Muscle of back (tissue), 13 donors: ENCODE results near the gene PDGFRB. TPM values are rescaled to one million over a fixed set of nuclear protein-coding genes. Genes with fewer than 3 reads are reported as not detected.
A peak's percentile ranks its signal among the peaks of the same experiment; 100 is the strongest.

Source experiments
- DNase-seq, 3 donors: peaks; one replicate each; pipeline versions ENCODE4 v3.0.0 to v3.0.0-alpha.2; 2013
- long read RNA-seq, 9 donors: transcript quantifications; one replicate each; lab custom pipeline, GENCODE V29; 2026
- polyA plus RNA-seq, 10 donors: library from polyadenylated mRNA; unstranded; fragments of 120-200 nt; gene quantifications; one replicate each; pipeline ENCODE4 v1.2.1, GENCODE V29; 2013; ENCODE audit not compliant: insufficient read length in 10 of 10

PDGFRB gene
- 100 to 1,000 TPM in 9 of 10 donors, 10 to 100 TPM in 1; 89.2 to 173 (median 143) TPM for polyA plus RNA-seq
- long read RNA-seq, donor 1, full-length matches to known transcripts = 2 of 56 reads
- long read RNA-seq, donor 1, partial matches to known transcripts = 54 of 56 reads
- long read RNA-seq, donor 1, other reads (novel, unspliced or antisense) = 0 of 56 reads
- long read RNA-seq, donor 2, full-length matches to known transcripts = 2 of 20 reads
- long read RNA-seq, donor 2, partial matches to known transcripts = 18 of 20 reads
- long read RNA-seq, donor 2, other reads (novel, unspliced or antisense) = 0 of 20 reads
- long read RNA-seq, donor 3 = 0 reads
- long read RNA-seq, donor 4, partial matches to known transcripts = 25 of 25 reads
- long read RNA-seq, donor 4, other reads (novel, unspliced or antisense) = 0 of 25 reads
- long read RNA-seq, donor 5, full-length matches to known transcripts = 7 of 53 reads
- long read RNA-seq, donor 5, partial matches to known transcripts = 46 of 53 reads
- long read RNA-seq, donor 5, other reads (novel, unspliced or antisense) = 0 of 53 reads
- long read RNA-seq, donor 6, full-length matches to known transcripts = 5 of 30 reads
- long read RNA-seq, donor 6, partial matches to known transcripts = 25 of 30 reads
- long read RNA-seq, donor 6, other reads (novel, unspliced or antisense) = 0 of 30 reads
- long read RNA-seq, donor 7, full-length matches to known transcripts = 2 of 63 reads
- long read RNA-seq, donor 7, partial matches to known transcripts = 51 of 63 reads
- long read RNA-seq, donor 7, other reads (novel, unspliced or antisense) = 10 of 63 reads
- long read RNA-seq, donor 8, full-length matches to known transcripts = 3 of 30 reads
- long read RNA-seq, donor 8, partial matches to known transcripts = 27 of 30 reads
- long read RNA-seq, donor 8, other reads (novel, unspliced or antisense) = 0 of 30 reads
- long read RNA-seq, donor 9, full-length matches to known transcripts = 1 of 1 reads
- long read RNA-seq, donor 9, partial matches to known transcripts = 0 of 1 reads
- long read RNA-seq, donor 9, other reads (novel, unspliced or antisense) = 0 of 1 reads

DNA sequence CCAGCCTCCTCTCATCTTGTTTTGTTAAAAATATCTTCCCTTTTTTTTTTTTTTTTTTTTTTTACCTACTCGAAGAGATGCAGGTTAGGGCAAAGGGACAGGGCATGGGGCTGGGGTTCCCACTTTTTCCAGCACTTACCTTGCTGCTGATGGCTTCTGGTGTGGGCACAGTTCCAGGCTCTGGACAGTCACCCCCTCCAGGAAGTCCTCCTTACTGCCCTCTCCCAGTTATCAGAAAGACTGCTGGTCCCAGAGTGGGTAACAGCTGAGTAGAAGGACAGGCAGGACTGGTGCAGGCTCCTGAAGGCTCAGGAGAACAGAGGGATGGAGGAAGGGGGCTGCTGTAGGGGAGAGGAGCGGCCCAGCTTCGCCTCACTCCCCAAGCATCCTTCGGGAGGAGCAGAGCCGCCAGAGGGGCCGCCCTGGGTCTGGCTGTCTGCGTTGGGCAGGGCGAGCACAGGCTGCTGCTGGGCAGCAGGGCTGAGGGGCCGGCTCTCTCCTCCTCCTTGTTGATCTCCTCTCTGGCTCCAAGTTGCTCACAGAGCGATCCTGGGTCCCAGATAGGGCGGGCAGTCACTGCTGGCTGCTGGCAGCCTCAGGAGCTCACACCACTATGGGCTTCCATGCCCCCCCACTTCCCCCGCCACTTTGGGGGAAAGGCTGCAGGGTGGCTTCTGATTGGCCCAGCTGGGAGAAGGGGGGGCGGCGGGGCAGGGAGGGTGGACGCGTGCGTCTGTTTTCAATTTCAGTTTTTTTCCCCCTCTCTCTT is at the start of gene PDGFRB:
Gene PDGFRB, minus strand, starts transcription at position 588 of the 769 bp plus-strand sequence. CDS start 18,798 bp downstream, outside the sequence.
- DNase-seq = peak; percentile 88 to 97 (median 92)

- DNase-seq = no peak
These were observed 48.9 kb upstream of the PDGFRB start for GRCh38 chr5:150204590-150204960.

DNA sequence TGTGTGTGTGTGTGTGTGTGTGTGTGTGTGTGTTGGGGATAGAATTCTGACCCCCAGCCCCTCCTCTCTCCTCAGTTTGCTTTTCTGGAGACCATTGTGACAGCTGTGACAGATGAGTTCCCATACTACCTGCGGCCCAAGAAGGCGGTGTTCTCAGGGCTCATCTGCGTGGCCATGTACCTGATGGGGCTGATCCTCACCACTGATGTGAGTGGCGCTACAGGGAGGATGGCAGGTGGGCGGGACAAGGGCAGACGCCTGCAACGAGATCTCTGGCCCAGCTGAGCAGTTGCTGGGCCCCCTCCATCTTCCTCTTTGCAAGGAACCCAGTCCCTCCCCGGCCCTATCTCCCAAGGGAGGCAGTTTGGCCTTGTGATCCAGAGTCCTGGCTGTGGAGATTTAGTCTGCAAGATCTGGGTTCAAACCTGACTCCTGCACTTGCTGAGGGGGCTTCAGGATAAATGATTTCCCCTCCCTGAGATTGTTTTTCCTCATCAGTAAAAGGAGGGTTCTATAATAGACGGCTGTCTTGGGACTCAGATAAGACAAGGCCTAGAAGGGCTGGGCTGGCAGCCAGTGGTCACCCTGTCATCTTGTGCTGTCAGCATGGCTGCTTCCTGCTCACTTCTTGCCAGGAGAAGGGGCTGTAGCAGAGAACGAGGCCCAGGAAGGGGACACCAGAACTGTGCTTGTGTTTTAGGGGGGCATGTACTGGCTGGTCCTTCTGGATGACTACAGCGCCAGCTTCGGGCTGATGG is 48.4 kb upstream of the PDGFRB start:
- no peak for DNase-seq

DNA sequence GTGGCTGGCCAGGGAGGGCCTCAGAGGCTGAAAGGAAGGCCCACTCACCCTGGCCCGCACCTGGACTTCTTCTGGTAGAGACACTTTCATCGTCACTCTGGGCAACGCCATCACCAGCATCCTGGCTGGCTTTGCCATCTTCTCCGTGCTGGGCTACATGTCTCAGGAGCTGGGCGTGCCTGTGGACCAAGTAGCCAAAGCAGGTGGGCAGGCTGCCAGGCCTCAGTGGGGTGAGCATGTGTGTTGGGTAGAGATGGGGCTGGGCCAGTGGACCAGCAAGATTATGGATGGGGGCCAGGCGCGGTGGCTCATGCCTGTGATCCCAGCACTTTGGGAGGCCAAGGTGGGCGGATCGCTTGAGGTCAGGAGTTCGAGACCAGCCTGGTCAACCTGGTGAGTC is 46.9 kb upstream of the PDGFRB start:
- DNase-seq = no peak

DNA sequence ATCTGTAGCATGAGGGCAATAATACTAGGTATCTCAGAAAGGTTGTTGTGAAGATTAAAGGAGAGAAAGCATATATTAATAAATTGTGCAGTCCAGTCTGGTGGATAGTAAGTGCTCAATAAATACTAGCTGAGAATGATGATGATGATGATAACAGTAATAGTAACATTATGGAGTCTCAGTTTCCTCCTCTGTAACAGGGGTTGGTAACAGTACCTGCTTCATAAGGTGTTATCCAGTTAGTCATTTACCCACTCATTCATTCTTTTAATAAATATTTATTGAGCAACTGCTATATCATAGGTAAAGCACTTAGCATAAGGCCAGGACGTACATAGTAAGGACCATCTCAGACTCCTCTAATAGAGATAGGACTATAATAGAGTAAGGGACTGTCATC is 41.8 kb upstream of the PDGFRB start:
- no peak for DNase-seq

GRCh38 chr5:150196986-150197385 is 41.3 kb upstream of the PDGFRB start:
- no peak for DNase-seq

DNA sequence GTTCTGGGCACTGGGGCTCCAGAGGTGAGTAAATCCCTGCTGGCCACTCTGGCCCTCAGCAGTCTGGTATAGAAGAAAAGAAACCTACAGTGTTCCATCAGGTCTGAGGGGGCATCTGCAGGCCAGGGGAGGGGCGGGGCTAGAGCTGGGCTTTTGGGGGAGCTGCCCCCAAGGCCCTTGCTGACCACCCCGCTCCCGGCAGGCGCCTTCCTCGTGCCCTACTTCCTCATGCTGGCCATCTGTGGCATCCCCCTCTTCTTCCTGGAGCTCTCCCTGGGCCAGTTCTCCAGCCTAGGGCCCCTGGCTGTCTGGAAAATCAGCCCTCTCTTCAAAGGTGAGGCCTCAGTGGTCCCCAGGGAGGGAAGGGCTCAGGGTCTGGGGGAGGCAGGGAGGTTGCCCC is 40.9 kb upstream of the PDGFRB start:
- no peak for DNase-seq

DNA sequence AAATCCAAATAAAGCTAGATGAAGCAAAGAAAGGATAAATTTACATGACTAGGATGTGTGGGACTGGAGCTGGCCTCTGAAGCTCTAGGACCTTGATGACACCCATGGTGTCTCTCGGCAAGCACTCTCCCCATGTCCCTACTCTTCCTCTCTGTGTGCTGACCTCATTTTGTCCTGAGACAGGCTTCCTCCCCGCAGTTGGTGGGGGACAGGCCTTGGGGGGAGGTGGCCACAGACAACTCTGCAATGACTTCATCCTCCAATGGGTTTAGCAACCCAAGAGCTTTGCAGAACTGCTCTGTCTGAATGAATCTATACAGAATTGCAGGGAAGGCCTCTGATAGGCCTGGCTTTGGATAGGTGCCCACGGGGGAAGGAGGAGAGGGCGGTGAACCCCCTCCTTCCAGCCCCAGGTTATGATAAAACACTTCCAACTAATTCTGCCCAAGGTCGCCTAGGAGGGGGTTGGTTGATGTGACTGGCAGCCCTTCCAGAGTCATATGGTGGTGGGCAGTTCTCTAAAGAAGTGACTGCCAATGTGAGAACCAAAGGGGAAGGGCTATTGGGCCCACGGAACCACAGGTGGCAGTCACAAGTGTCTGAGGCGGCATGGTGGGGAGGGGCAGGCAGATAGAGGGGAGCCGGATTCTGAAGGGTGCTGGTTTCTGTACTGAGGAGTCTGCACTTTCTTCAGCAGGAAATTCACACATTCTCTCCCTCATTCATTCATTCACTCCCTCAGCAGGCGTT is 40.3 kb upstream of the PDGFRB start:
- no peak for DNase-seq

DNA sequence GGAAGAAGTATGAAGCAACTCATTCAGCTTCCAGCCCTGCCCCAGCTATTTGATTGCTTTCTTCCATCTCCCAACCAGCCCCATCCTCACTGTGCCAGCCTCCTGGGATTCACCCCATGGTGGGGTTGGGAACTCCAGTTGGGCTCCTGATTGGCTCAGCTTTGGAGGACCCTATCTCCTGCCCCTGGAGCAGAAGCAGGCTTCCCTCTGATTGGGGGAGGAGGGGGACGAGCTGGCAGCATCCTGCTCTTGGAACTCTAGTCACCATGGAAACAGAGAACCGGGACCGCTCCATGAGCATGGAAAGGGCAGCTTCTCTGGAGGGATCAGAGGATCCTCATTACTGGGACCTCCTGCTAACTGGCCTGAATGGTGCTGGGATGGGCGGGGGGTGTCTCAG is 36.8 kb upstream of the PDGFRB start:
- no peak for DNase-seq

DNA sequence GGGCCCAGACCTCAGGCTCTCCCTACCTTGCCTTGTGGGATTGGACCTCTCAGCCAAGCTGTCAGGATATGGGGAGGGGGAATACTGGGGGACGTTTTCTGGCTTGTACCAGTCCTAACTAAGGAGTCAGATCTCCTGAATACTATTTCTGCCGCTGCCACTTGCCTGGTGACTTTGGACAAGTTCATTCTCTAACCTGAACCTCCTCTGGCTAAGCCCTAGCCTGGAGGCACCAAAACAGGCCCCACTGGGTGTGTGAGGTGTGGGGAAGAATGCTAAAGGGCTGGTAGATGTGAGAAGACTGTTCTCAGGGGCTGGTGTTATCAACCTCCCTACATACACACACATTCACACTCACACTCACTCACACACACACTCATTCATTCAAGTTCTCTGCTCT is 35.3 kb upstream of the PDGFRB start:
- DNase-seq = no peak

GRCh38 chr5:150190503-150190979 is 34.9 kb upstream of the PDGFRB start:
- no peak for DNase-seq

DNA sequence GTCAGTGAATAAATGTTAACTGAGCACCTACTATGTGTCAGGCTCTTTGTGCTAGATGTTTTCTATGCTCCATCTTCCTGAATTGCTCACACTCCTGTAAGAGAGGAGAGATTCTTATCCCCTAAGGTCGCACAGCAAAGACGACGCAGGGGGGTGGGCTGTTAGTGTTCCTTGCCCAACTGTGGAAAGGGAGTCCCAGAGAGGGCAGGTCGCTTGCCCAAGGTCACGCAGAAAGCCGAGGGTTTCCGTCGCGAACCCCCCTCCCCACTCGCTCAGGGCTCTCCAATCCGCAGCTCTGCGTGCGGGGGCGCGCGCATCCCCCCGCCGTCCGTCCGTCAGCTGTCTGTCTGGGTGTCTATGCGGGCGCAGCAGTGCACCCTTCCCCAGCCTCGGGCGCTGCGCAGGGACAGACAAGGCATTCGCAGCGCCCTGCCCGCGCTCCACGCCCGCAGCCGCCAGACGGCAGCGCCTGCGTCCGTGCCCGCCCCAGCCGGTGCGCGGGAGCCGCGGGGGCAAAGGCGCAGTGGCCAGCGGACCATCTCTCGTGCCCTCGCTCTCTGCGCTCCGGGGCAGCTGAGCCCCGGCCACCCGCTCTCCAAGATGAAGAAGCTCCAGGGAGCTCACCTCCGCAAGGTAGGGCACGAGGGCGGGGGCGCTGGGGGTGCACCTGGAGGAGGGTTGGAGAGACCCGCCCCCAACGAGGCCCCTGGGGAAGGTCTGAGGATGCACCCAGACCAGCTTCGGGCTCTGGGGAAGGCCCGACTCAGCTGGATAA is 34.3 kb upstream of the PDGFRB start, which contains the start of gene SLC6A7:
Gene SLC6A7, plus strand, starts transcription at position 335 of the 775 bp plus-strand sequence. Its CDS starts 266 bp downstream, at position 601.
- DNase-seq = no peak

- DNase-seq = no peak
These were observed 33.7 kb upstream of the PDGFRB start for GRCh38 chr5:150189326-150189725.

DNA sequence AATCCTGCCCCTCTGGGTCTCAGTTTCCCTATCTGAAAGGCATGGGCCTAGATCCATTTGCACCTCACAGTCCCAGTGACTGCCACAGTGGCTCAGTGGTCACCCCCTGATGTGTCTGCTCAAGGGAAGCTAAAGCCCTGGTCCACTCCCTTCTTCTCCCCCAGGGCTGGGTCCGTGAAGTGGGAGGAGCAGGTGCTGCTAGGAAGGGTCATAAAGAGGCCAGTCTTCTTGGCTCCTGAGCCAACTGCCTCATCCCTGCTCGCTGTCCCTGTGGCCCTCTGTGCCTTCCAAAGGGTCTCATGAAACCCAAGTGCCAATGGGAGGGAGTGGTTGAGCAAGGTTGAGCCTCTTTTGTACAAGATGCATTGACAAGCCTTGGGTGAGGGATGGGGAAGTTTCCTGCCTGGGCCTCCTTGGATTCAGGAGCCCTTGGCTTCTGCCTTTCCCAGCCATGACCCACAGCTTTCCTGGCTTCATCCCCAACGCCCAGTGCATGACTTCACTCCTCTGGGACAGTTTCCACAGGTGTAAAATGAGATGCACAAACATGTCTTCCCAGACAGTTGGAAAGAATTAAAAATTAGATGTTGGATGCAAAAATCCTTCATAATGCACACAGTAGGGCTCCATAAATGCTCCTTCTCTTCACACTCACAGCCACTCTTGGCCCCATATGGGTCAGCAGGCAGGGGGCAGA is 32.6 kb upstream of the PDGFRB start:
- DNase-seq = no peak

DNA sequence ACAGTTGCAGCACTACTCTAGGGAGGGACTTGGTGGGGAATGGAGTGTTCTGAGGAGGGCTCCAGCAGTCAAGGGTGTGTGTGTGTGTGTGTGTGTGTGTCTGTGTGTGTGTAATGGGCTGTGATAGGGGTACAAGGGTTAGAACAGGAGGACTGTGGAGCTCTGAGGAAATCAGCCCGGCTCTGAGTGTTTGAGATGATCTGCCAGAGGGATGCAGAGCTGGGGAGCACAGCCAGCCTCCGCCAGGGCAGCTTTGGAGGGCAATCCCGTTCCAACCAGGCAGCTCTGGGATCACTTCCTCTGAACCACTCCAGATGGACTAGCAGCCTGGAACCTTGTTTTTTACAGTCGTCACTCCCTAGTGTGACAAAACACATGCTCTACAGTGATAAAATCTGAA is 31.3 kb upstream of the PDGFRB start:
- no peak for DNase-seq

DNA sequence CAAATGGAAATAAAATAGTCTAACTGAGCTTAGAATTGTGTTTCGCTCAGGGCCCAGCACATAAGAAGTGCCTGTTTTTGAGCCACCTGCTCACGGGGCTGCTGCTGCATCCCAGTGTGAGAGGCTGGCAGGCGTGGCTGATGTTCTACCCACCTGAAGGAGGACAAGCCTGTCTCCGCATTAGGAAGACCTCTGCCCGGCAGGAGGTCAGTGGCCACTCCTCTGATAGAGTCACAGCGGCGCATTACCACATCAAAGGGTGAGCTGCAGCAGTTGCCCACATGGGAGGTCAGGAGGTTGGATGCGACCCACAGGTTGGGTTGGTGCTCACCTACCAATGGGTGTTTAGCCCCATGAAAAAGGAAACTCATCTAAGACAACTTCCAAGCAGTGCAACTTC is 30.5 kb upstream of the PDGFRB start:
- no peak for DNase-seq

DNA sequence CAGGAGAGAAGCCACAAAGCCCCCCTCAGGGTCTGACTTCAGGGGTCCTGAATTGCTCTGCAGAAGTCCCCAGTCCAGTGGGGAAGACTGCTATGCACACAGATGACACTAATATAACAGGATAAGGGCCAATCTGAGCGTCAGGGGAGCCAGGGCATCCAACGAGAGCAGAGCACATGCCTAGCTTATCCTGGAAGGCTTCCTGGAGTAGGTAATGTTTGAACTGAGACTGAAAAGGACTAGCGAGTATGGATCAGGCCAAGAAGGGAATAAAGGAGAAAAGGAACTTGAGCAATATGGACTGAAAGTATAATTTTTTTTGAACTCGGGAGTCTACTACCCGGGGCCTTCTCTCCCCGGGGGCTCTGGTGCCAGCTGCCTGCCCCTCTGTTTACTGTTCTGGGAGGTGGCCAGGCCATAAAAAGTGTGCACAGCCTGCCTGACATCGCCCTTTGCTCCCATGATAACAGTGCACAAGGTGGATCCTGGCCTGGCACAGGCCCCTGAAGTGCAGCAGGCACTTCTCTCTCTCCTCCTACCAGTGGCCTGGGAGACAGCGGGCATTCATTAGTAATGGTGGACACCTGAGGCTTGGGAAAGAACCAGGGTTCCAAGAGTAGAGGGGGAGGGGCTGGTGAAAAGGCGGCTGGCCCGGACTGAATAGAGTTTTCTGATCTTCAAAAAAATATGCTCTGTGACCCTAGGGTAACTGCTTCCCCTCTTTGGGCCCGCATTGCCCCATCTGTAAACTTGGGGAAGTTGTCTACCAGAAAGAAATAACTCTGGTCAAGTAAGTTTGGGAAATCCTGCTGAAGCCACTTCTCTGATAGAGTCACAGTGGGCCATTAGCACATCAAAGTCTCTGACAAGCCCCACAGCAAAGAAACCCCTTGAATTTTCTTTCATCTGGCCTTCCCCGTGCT is 29.6 kb upstream of the PDGFRB start:
- DNase-seq = no peak
